ENCODE measurements around the gene ARHGAP25. TPM values are rescaled to one million over a fixed set of nuclear protein-coding genes. Genes with fewer than 3 reads are reported as not detected.

ARHGAP25 gene
- total RNA-seq, 1 donor: under 0.01 TPM

DNA sequence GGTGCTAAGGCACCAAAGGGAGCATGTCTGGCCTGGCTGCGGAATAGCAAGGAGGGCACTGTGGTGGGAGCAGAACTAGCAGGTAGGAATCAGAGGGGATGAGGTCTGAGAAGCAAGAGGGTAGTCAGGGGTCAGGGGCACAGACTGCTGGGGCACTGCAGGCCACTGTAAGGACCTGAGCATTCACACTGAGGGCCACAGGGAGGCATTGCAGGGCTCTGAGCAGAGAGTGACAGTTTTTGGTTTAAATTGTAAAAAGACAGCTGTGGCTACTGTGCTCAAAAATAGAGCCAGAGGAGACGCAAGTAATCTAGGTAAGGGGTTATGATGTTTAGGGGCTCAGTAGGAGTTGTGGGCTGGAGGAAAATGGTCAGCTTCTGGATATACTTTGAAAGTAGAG lies 41.5 kb downstream of the ARHGAP25 start:
- TF ChIP-seq, protein P1, sequence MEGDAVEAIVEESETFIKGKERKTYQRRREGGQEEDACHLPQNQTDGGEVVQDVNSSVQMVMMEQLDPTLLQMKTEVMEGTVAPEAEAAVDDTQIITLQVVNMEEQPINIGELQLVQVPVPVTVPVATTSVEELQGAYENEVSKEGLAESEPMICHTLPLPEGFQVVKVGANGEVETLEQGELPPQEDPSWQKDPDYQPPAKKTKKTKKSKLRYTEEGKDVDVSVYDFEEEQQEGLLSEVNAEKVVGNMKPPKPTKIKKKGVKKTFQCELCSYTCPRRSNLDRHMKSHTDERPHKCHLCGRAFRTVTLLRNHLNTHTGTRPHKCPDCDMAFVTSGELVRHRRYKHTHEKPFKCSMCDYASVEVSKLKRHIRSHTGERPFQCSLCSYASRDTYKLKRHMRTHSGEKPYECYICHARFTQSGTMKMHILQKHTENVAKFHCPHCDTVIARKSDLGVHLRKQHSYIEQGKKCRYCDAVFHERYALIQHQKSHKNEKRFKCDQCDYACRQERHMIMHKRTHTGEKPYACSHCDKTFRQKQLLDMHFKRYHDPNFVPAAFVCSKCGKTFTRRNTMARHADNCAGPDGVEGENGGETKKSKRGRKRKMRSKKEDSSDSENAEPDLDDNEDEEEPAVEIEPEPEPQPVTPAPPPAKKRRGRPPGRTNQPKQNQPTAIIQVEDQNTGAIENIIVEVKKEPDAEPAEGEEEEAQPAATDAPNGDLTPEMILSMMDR (IDR thresholded peaks at IDR 0.05; ENCODE audit: extremely low read depth, low read depth, low read length): peak; percentile 22
- no peak overlapping the region for H3K4me3 ChIP-seq (ENCODE audit: insufficient read depth, low read length)
- H3K4me1 ChIP-seq (ENCODE audit: insufficient read depth, low read length): no peaks in the 10 kb centered on the region
- no peaks in the 10 kb centered on the region for H3K79me2 ChIP-seq (ENCODE audit: insufficient read depth, low read length)
- H3K27me3 ChIP-seq (ENCODE audit: insufficient read depth, low read length): peaks cover 3% of the 10 kb centered on the region
- H3K9me3 ChIP-seq (ENCODE audit: low read depth, low read length): no peaks in the 10 kb centered on the region
- no peaks in the 10 kb centered on the region for H4K20me1 ChIP-seq (ENCODE audit: insufficient read depth, low read length)
- H3K36me3 ChIP-seq (ENCODE audit: insufficient read depth, low read length): no peaks in the 10 kb centered on the region
- no peak overlapping the region for H3K27ac ChIP-seq (ENCODE audit: low read depth, low read length)
- no peak overlapping the region for H2AFZ ChIP-seq (ENCODE audit: low read length)
- no peak for DNase-seq (ENCODE audit: insufficient read length, low spot score, missing footprints)
- no peak overlapping the region for H3K4me2 ChIP-seq (ENCODE audit: insufficient read depth, low read length)

DNA sequence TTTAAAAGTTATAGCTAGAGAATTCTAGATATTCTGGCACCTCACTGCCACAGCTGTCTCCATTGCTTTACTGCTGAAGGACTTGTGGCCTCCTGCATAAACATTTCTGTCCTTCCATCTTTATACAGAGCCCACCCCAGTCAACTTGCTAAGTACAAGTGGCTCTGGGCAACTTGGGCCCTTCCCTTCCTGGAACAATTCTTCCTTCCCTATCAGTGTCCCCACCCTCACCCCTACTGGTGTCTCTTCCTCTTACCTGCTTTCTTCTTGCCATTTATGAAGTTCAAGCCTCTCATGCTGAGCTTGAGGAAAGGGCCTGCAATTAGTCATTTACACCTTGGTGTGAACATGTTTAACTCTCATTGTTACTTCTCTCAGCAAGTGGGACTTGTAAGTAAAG lies 45.0 kb downstream of the ARHGAP25 start:
- Histone ChIP-seq H3K79me2 (ENCODE audit: insufficient read depth, low read length) (no peaks in the 10 kb centered on the region), H3K4me1 (ENCODE audit: insufficient read depth, low read length) (no peaks in the 10 kb centered on the region), H3K36me3 (ENCODE audit: insufficient read depth, low read length) (no peaks in the 10 kb centered on the region), H2AFZ (ENCODE audit: low read length) (no peak overlapping the region), H3K4me2 (ENCODE audit: insufficient read depth, low read length) (no peak overlapping the region), H3K27ac (ENCODE audit: low read depth, low read length) (no peak overlapping the region), H4K20me1 (ENCODE audit: insufficient read depth, low read length) (no peaks in the 10 kb centered on the region), H3K27me3 (ENCODE audit: insufficient read depth, low read length) (peaks cover 16% of the 10 kb centered on the region), H3K9me3 (ENCODE audit: low read depth, low read length) (no peaks in the 10 kb centered on the region), H3K4me3 (ENCODE audit: insufficient read depth, low read length) (no peak overlapping the region)
- TF ChIP-seq, protein P1 (IDR thresholded peaks at IDR 0.05; ENCODE audit: extremely low read depth, low read depth, low read length): no peak
- DNase-seq (ENCODE audit: insufficient read length, low spot score, missing footprints): no peak

DNA sequence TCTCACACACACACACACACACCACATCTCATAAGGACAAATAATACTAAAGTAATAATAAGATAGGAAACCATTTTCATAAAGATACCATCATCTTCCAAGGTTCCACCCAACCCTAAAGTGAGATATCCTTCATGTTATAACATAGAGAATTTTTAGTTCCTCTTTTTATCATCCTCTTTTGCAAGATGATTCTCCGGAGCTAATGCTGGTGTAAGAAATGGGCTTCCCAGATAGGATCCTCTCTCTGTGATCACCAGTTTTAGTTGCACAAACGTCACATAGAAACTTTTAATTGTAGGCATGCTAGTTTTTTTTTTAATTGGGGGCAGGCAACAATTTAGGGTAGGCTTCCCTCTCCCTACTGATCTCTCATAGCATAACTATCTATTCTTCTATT lies 49.6 kb downstream of the ARHGAP25 start:
- H3K79me2 ChIP-seq (ENCODE audit: insufficient read depth, low read length): no peaks in the 10 kb centered on the region

DNA sequence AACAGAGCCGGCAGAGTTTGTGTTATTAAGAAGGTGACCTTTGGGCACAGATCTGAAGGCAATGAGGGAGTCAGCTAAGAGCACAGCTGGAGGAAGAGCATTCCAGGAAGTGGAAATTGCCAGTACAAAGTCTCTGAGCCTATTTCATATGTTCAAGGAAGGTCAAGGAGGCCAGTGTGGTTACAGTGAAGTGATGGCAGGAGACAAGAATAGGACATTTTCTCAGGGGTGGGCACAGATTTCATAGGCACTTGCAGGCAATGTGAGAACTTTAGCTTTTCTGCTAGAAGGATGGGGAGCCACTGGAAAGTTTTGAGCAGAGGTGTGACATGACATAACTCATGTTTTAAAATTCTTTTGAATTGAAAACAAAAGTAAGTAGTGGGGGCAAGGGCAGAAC lies 50.3 kb downstream of the ARHGAP25 start:
- no peak for DNase-seq (ENCODE audit: insufficient read length, low spot score, missing footprints)
- Histone ChIP-seq H4K20me1 (ENCODE audit: insufficient read depth, low read length) (no peaks in the 10 kb centered on the region), H3K4me3 (ENCODE audit: insufficient read depth, low read length) (no peak overlapping the region), H2AFZ (ENCODE audit: low read length) (no peak overlapping the region), H3K9me3 (ENCODE audit: low read depth, low read length) (no peaks in the 10 kb centered on the region), H3K27me3 (ENCODE audit: insufficient read depth, low read length) (peaks cover 40% of the 10 kb centered on the region), H3K27ac (ENCODE audit: low read depth, low read length) (no peak overlapping the region), H3K79me2 (ENCODE audit: insufficient read depth, low read length) (no peaks in the 10 kb centered on the region), H3K36me3 (ENCODE audit: insufficient read depth, low read length) (no peaks in the 10 kb centered on the region), H3K4me2 (ENCODE audit: insufficient read depth, low read length) (no peak overlapping the region), H3K4me1 (ENCODE audit: insufficient read depth, low read length) (no peaks in the 10 kb centered on the region)
- TF ChIP-seq, protein P1 (IDR thresholded peaks at IDR 0.05; ENCODE audit: extremely low read depth, low read depth, low read length): no peak

More for the DNA sequence above, 49.6 kb downstream of the ARHGAP25 start:
- Histone ChIP-seq H4K20me1 (ENCODE audit: insufficient read depth, low read length) (no peaks in the 10 kb centered on the region), H2AFZ (ENCODE audit: low read length) (no peak overlapping the region), H3K27me3 (ENCODE audit: insufficient read depth, low read length) (peaks cover 40% of the 10 kb centered on the region), H3K36me3 (ENCODE audit: insufficient read depth, low read length) (no peaks in the 10 kb centered on the region), H3K9me3 (ENCODE audit: low read depth, low read length) (no peaks in the 10 kb centered on the region), H3K27ac (ENCODE audit: low read depth, low read length) (no peak overlapping the region), H3K4me1 (ENCODE audit: insufficient read depth, low read length) (no peaks in the 10 kb centered on the region), H3K4me2 (ENCODE audit: insufficient read depth, low read length) (no peak overlapping the region), H3K4me3 (ENCODE audit: insufficient read depth, low read length) (no peak overlapping the region)
- DNase-seq (ENCODE audit: insufficient read length, low spot score, missing footprints): no peak
- TF ChIP-seq, protein P1 (IDR thresholded peaks at IDR 0.05; ENCODE audit: extremely low read depth, low read depth, low read length): no peak

All from osteoblast (primary cell).